ENCODE data around the gene KANK2. TPM values are rescaled to one million over a fixed set of nuclear protein-coding genes. Genes with fewer than 3 reads are reported as not detected.

KANK2 gene
- total RNA-seq, 1 experiment from 2014 or later, result 17.6 TPM

DNA sequence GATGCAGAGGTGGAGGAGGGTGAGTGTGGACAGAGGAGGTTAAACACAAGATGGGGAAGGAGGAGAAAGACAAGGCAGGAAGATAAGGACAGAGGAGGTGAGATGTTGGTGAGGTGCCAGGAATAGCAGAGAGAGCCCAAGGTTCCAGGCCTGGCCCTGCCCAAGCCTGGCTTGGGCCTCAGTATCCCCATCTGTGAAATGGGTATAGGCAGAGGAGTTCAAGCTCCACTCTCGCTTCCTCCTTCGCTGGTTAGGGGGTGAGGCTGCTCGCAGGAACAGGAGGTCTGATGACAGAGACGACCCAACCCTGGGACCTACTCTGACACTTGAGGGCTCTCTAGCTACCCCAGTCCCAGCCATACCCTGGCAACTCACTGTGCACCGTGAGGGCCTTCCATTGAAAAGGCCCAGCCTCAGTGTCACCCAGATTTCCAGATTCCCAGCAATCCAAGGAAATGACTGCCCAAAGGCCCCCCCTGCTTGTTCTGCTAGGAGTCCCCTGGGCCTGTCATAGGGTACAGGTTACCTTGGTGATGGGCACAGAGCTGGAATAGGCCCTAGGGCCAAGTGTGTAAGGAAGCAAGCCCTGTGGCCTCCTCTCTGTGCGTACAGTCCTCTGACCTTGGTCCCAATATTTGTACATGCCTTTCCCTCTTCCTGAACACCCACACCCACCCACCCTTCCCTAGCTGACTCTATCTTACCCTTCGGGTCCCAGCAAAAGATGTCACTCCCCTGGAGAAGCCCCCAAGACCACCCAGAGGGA is 33.5 kb upstream of the KANK2 start:
- POLR2A ChIA-PET, result no interaction called here
- no peaks in the 10 kb centered on the region for H3K9me3 Mint-ChIP-seq (ENCODE audit: unreplicated experiment)
- CTCF ChIA-PET, result interaction anchor here (0.5 kb wide), 1 partner anchor 586 kb away, joined by 3 read pairs; no protein-coding TSS in a partner anchor
- no peak overlapping the region for H3K4me3 Mint-ChIP-seq (ENCODE audit: unreplicated experiment)
- no peaks in the 10 kb centered on the region for H3K27me3 ChIP-seq (replicated peaks; ENCODE audit: control insufficient read depth, insufficient read depth, low read length)
- TF ChIP-seq, protein P1, sequence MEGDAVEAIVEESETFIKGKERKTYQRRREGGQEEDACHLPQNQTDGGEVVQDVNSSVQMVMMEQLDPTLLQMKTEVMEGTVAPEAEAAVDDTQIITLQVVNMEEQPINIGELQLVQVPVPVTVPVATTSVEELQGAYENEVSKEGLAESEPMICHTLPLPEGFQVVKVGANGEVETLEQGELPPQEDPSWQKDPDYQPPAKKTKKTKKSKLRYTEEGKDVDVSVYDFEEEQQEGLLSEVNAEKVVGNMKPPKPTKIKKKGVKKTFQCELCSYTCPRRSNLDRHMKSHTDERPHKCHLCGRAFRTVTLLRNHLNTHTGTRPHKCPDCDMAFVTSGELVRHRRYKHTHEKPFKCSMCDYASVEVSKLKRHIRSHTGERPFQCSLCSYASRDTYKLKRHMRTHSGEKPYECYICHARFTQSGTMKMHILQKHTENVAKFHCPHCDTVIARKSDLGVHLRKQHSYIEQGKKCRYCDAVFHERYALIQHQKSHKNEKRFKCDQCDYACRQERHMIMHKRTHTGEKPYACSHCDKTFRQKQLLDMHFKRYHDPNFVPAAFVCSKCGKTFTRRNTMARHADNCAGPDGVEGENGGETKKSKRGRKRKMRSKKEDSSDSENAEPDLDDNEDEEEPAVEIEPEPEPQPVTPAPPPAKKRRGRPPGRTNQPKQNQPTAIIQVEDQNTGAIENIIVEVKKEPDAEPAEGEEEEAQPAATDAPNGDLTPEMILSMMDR (IDR thresholded peaks at IDR 0.05; ENCODE audit: insufficient read depth in 1 of 2, low read depth in 1 of 2, low read length in 1 of 2, severe bottlenecking in 1 of 2, unreplicated experiment in 1 of 2), result no peak
- BruUV-seq (replicated peaks), result no TSS peak
- H3K4me3 ChIP-seq (ENCODE audit: low read depth, low read length), result no peak overlapping the region
- no peaks in the 10 kb centered on the region for H3K4me1 Mint-ChIP-seq (ENCODE audit: low read depth, unreplicated experiment)
- intact Hi-C loops (cut with micrococcal nuclease; ENCODE audit: unreplicated experiment), result no loop called here
- H3K36me3 Mint-ChIP-seq (ENCODE audit: insufficient read depth, unreplicated experiment), result peaks cover 45% of the 10 kb centered on the region
- no peaks in the 10 kb centered on the region for H3K4me1 ChIP-seq
- no peak for DNase-seq
- no peaks in the 10 kb centered on the region for H3K9me3 ChIP-seq
- no peaks in the 10 kb centered on the region for H3K27me3 Mint-ChIP-seq (ENCODE audit: insufficient read depth, unreplicated experiment)
- peaks cover 1% of the 10 kb centered on the region; the same call in 1 of the 2 replicates for H3K36me3 ChIP-seq (ENCODE audit: control insufficient read depth, insufficient read depth, low read length)
- no peak overlapping the region for H3K27ac Mint-ChIP-seq (ENCODE audit: unreplicated experiment)

DNA sequence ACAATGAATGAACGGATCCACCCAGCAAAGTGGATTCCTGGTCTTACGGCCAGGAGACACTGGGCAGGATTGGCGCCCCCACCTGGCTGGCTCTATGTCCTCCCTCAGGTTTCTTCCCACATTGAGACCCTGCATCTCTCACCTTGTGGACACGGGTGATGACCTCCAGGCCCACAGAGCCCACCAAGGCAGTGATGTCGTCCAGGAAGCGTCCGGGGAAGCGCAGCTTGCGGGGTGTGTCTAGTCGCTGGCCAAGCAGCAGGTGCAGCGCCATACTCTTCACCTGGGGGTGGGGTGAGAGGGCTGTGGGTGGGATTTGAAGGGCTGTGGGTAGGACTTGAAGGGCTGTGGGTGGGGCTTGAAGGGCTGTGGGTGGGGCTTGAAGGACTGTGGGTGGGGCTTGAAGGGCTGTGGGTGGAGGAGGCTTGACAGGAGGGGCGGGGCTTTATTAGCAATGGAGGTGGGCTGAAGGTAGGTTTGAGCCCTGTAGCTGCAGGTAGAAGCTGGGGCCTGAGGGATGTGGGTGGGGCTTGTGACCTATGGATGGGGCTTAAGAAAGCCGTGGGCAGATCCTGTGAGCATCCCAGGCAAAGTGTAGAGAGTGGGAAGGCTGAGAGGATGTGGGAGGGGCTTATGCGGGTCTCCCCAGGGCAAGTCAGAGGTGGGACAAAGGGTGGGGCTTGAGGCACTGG is 30.0 kb upstream of the KANK2 start:
- ChIA-PET CTCF (interaction anchor here (0.7 kb wide), 1 partner anchor 8 kb away, joined by 5 read pairs; no protein-coding TSS in a partner anchor), POLR2A (interaction anchor here (0.5 kb wide), 1 partner anchor 96 kb away, joined by 3 read pairs; no protein-coding TSS in a partner anchor)
- Mint-ChIP-seq H3K36me3 (ENCODE audit: insufficient read depth, unreplicated experiment) (peaks cover 34% of the 10 kb centered on the region), H3K27ac (ENCODE audit: unreplicated experiment) (no peak overlapping the region), H3K4me1 (ENCODE audit: low read depth, unreplicated experiment) (no peaks in the 10 kb centered on the region), H3K27me3 (ENCODE audit: insufficient read depth, unreplicated experiment) (no peaks in the 10 kb centered on the region), H3K4me3 (ENCODE audit: unreplicated experiment) (no peak overlapping the region), H3K9me3 (ENCODE audit: unreplicated experiment) (peaks cover 5% of the 10 kb centered on the region)
- no peaks in the 10 kb centered on the region for H3K9me3 ChIP-seq
- no peaks in the 10 kb centered on the region for H3K27me3 ChIP-seq (replicated peaks; ENCODE audit: control insufficient read depth, insufficient read depth, low read length)
- no peaks in the 10 kb centered on the region for H3K4me1 ChIP-seq
- no TSS peak for BruUV-seq (replicated peaks)
- DNase-seq, result peak; percentile 47 to 71
- TF ChIP-seq, protein P1 (IDR thresholded peaks at IDR 0.05; ENCODE audit: insufficient read depth in 1 of 2, low read depth in 1 of 2, low read length in 1 of 2, severe bottlenecking in 1 of 2, unreplicated experiment in 1 of 2), result no peak
- H3K4me3 ChIP-seq (ENCODE audit: low read depth, low read length), result no peak overlapping the region
- H3K36me3 ChIP-seq (ENCODE audit: control insufficient read depth, insufficient read depth, low read length), result peaks cover 2% of the 10 kb centered on the region; the same call in 1 of the 2 replicates
- intact Hi-C loops (cut with micrococcal nuclease; ENCODE audit: unreplicated experiment), result no loop called here

DNA sequence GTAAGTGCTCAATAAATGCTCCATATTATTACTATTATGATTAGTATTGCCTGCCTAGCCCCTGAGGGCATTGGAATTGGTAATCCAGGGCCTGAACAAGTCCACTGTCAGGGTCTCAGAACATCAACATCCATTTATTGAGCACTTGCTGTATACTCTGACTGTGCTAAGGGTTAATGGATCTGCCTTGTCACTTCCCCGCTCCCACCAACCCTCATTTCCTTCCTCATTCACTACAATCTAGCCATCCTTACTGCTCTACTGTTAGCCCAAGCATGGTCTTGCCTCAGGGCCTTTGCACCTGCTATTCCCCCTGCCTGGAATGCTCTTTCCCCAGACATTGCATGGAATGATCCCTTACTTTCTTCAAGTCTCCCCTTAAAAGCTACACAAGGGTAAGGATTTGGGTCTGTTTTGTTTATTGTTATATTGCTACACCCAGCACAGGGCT is 29.4 kb upstream of the KANK2 start:
- BruUV-seq (replicated peaks), result no TSS peak
- Mint-ChIP-seq H3K4me1 (ENCODE audit: low read depth, unreplicated experiment) (no peaks in the 10 kb centered on the region), H3K27me3 (ENCODE audit: insufficient read depth, unreplicated experiment) (no peaks in the 10 kb centered on the region), H3K9me3 (ENCODE audit: unreplicated experiment) (peaks cover 11% of the 10 kb centered on the region), H3K36me3 (ENCODE audit: insufficient read depth, unreplicated experiment) (peaks cover 39% of the 10 kb centered on the region), H3K4me3 (ENCODE audit: unreplicated experiment) (no peak overlapping the region), H3K27ac (ENCODE audit: unreplicated experiment) (no peak overlapping the region)
- TF ChIP-seq, protein P1 (IDR thresholded peaks at IDR 0.05; ENCODE audit: insufficient read depth in 1 of 2, low read depth in 1 of 2, low read length in 1 of 2, severe bottlenecking in 1 of 2, unreplicated experiment in 1 of 2), result no peak
- no peaks in the 10 kb centered on the region for H3K27me3 ChIP-seq (replicated peaks; ENCODE audit: control insufficient read depth, insufficient read depth, low read length)
- peaks cover 3% of the 10 kb centered on the region; the same call in 1 of the 2 replicates for H3K36me3 ChIP-seq (ENCODE audit: control insufficient read depth, insufficient read depth, low read length)
- ChIA-PET POLR2A (no interaction called here), CTCF (no interaction called here)
- no peak overlapping the region for H3K4me3 ChIP-seq (ENCODE audit: low read depth, low read length)
- H3K9me3 ChIP-seq, result no peaks in the 10 kb centered on the region
- intact Hi-C loops (cut with micrococcal nuclease; ENCODE audit: unreplicated experiment), result no loop called here
- no peak for DNase-seq
- H3K4me1 ChIP-seq, result no peaks in the 10 kb centered on the region
